HEK293T (cell line): ENCODE results near the gene MYADML2.

Experiments
- BHLHE40 ChIP-seq: fragments of 450-650 bp; IDR thresholded peaks from 2 replicates; pipeline ENCODE4 v1.6.1; 2016; ENCODE audit warnings: mild to moderate bottlenecking, moderate library complexity, borderline replicate concordance
- ELF4 ChIP-seq: fragments of 450-650 bp; IDR thresholded peaks from 2 replicates; pipeline ENCODE4 v1.6.1; 2017; ENCODE audit warnings: antibody characterized with exemption
- FOXA1 ChIP-seq: fragments of 450-650 bp; IDR thresholded peaks from 2 replicates; pipeline ENCODE4 v1.6.1; 2016; ENCODE audit warnings: mild to moderate bottlenecking
- HDGF ChIP-seq: fragments of 450-650 bp; IDR thresholded peaks from 2 replicates; pipeline ENCODE4 v1.6.1; 2017; ENCODE audit warnings: antibody characterized with exemption, borderline replicate concordance
- L3MBTL2 ChIP-seq: fragments of 450-650 bp; conservative IDR thresholded peaks from 2 replicates; pipeline ENCODE4 v1.6.1; 2016; ENCODE audit warnings: mild to moderate bottlenecking
- LEF1 ChIP-seq: fragments of 450-650 bp; IDR thresholded peaks from 2 replicates; pipeline ENCODE4 v1.6.1; 2017; ENCODE audit warnings: mild to moderate bottlenecking, borderline replicate concordance
- NFRKB ChIP-seq: fragments of 450-650 bp; IDR thresholded peaks from 2 replicates; pipeline ENCODE4 v1.6.1; 2016; ENCODE audit warnings: mild to moderate bottlenecking, moderate library complexity
- SP1 ChIP-seq: fragments of 450-650 bp; IDR thresholded peaks from 2 replicates; pipeline ENCODE4 v1.6.1; 2017
- SUZ12 ChIP-seq: fragments of 450-650 bp; IDR thresholded peaks from 2 replicates; pipeline ENCODE4 v1.6.1; 2016; ENCODE audit warnings: mild to moderate bottlenecking
- TARDBP ChIP-seq: fragments of 450-650 bp; IDR thresholded peaks from 2 replicates; pipeline ENCODE4 v1.6.1; 2016

DNA sequence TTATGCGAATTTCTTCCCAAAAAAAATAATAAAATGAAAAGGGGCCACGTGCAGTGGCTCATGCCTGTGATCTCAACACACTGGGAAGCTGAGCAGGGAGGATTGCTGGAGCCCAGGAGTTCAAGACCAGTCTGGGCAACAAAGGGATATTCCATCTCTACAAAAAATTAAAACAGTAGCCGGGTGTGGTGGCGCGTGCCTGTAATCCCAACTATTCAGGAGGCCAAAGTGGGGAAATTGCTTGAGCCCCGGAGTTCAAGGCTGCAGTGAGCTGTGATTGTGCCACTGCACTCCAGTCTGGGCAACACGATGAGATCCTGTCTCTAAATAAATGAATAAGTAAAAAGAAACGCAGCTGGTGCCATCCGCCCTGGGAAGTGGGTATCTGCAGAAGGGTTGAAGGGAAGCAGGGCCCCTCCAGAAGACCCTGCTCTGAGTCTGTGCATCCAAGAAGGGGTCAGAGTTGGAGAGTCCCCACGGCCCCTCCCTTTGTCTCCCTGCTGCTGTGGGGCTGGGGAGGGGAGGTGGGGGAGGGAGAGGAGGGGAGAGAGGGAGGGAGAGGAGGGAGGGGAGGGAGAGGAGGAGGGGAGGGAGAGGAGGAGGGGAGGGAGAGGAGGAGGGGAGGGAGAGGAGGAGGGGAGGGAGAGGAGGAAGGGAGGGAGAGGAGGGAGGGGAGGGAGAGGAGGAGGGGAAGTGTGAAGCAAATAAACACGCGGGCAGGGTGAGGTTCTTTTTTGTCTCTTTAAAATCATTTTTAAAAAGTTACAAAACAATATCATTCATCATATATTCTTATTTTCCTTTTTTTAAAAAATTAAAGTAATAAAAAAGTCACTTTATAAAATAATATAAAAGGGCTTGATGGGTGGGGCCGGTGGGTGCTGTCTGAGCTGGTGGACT, 5.0 kb upstream of the MYADML2 start:
- TF ChIP-seq NFRKB (no peak), SP1 (no peak), SUZ12 (no peak), L3MBTL2 (no peak), BHLHE40 (no peak), ELF4 (no peak), HDGF (no peak), FOXA1 (no peak), TARDBP (no peak), LEF1 (no peak)
